DMS153 (cell line): Measurements from ENCODE around the gene SPON2.

Source experiments
- DNase-seq: peaks from one replicate; lab custom pipeline; 2025; lab: John Stamatoyannopoulos, UW

Gene SPON2

GRCh38 chr4:1208970-1209704, 36.8 kb upstream of the SPON2 start:
- DNase-seq = no peak

GRCh38 chr4:1208266-1208961, 36.0 kb upstream of the SPON2 start:
- DNase-seq = no peak

- DNase-seq = no peak
These were observed 35.4 kb upstream of the SPON2 start for GRCh38 chr4:1207603-1208265.

GRCh38 chr4:1207157-1207470, 34.7 kb upstream of the SPON2 start:
- DNase-seq = no peak

- no peak for DNase-seq
These were observed 34.1 kb upstream of the SPON2 start for GRCh38 chr4:1206299-1207156.

GRCh38 chr4:1205586-1206298, 33.4 kb upstream of the SPON2 start:
- DNase-seq = no peak

GRCh38 chr4:1204828-1205585, 32.6 kb upstream of the SPON2 start:
- no peak for DNase-seq

GRCh38 chr4:1204286-1204827, 32.0 kb upstream of the SPON2 start:
- DNase-seq = no peak

- DNase-seq = no peak
These were observed 30.7 kb upstream of the SPON2 start for GRCh38 chr4:1203026-1203616.

- DNase-seq = no peak
These were observed 30.2 kb upstream of the SPON2 start for GRCh38 chr4:1202526-1203011.

GRCh38 chr4:1201851-1202525, 29.6 kb upstream of the SPON2 start:
- no peak for DNase-seq

- DNase-seq = no peak
These were observed 28.1 kb upstream of the SPON2 start for GRCh38 chr4:1200425-1201035.

GRCh38 chr4:1199556-1200331, 27.4 kb upstream of the SPON2 start:
- DNase-seq = no peak

- DNase-seq = no peak
These were observed 25.9 kb upstream of the SPON2 start for GRCh38 chr4:1198098-1198844.

- DNase-seq = no peak
These were observed 24.2 kb upstream of the SPON2 start for GRCh38 chr4:1196421-1197183.

- DNase-seq = no peak
These were observed 23.6 kb upstream of the SPON2 start for GRCh38 chr4:1195891-1196401.
